ENCODE results near the gene TBCK. TPM values are rescaled to one million over a fixed set of nuclear protein-coding genes. Genes with fewer than 3 reads are reported as not detected.

The TBCK gene
- total RNA-seq, 1 experiment from 2014 or later = 22.3 TPM

DNA sequence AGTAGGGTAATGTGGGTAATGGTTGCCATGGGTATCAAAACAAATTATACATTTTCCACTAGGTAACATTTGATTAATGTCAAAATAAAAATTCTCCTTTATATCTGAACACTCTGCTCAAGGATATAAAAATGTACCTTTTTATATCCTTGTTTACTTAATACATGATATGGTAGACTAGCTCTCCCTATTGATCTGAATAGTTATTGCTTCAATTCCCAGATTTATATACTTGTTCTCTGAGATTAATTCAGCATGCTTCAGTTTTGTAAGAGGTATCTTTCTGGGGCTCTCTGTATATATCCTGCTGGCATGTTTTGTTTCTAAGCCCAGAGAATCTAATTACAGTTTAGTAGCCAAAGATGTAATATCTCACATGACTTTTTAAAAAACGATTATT, 251.0 kb downstream of the TBCK start:
- Histone ChIP-seq H3K9me3 (ENCODE audit: control insufficient read depth in 1 of 2, insufficient read depth in 1 of 2, low read depth in 1 of 2, low read length in 2 of 2) (no peaks in the 10 kb centered on the region), H2AFZ (ENCODE audit: low read depth, low read length, poor library complexity, severe bottlenecking) (no peak overlapping the region), H3K79me2 (ENCODE audit: insufficient read depth, low read length) (no peaks in the 10 kb centered on the region), H3K4me2 (ENCODE audit: low read length) (no peak overlapping the region), H4K20me1 (ENCODE audit: insufficient read depth) (no peaks in the 10 kb centered on the region), H3K4me1 (ENCODE audit: control insufficient read depth in 1 of 2, insufficient read depth in 2 of 2, low read length in 2 of 2) (peaks cover 7 to 12% of the 10 kb centered on the region in 2 experiments), H3K36me3 (ENCODE audit: control insufficient read depth in 1 of 2, insufficient read depth in 2 of 2, low read length in 2 of 2) (no peaks in the 10 kb centered on the region), H3K27ac (ENCODE audit: low read depth, low read length) (no peak overlapping the region), H3K4me3 (replicated peaks in 1 of 2; ENCODE audit: low read depth in 1 of 2, low read length in 2 of 2) (no peak overlapping the region), H3K9me2 (ENCODE audit: insufficient read depth) (no peaks in the 10 kb centered on the region), H3K9ac (ENCODE audit: low read length) (no peak overlapping the region), H3K27me3 (ENCODE audit: insufficient read depth, low read length) (no peaks in the 10 kb centered on the region)
- ChIA-PET CTCF (interaction anchor here (1.0 kb wide), 1 partner anchor 544 kb away, joined by 3 read pairs; no protein-coding TSS in a partner anchor), RAD21 (ENCODE audit: low non-redundant PET in 1 of 2, low total read pairs in 2 of 2, uncharacterized antibody in 2 of 2, unreplicated experiment in 2 of 2) (no interaction called here), POLR2A (no interaction called here)
- BruUV-seq (replicated peaks) = no TSS peak
- DNase-seq (ENCODE audit: low read depth, low spot score) = no peak
- no peak for ATAC-seq
- TF ChIP-seq RAD21 (IDR thresholded peaks at IDR 0.05; ENCODE audit: low read depth) (0 out of 2 replicates have a peak, but pooled peaks have one; percentile 19), EZH2phosphoT487 (IDR thresholded peaks at IDR 0.05; ENCODE audit: borderline replicate concordance) (no peak)
- intact Hi-C loops (cut with micrococcal nuclease) = no loop called here

- ChIA-PET RAD21 (ENCODE audit: low non-redundant PET in 1 of 2, low total read pairs in 2 of 2, uncharacterized antibody in 2 of 2, unreplicated experiment in 2 of 2) (no interaction called here), POLR2A (no interaction called here), CTCF (no interaction called here)
- no peak overlapping the region for H3K4me3 ChIP-seq (replicated peaks in 1 of 2; ENCODE audit: low read depth in 1 of 2, low read length in 2 of 2)
- intact Hi-C loops (cut with micrococcal nuclease) = no loop called here
- H4K20me1 ChIP-seq (ENCODE audit: insufficient read depth) = no peaks in the 10 kb centered on the region
- peaks cover 7 to 12% of the 10 kb centered on the region in 2 experiments for H3K4me1 ChIP-seq (ENCODE audit: control insufficient read depth in 1 of 2, insufficient read depth in 2 of 2, low read length in 2 of 2)
- no peak overlapping the region for H3K27ac ChIP-seq (ENCODE audit: low read depth, low read length)
- H3K27me3 ChIP-seq (ENCODE audit: insufficient read depth, low read length) = no peaks in the 10 kb centered on the region
- no peaks in the 10 kb centered on the region for H3K36me3 ChIP-seq (ENCODE audit: control insufficient read depth in 1 of 2, insufficient read depth in 2 of 2, low read length in 2 of 2)
- no TSS peak for BruUV-seq (replicated peaks)
- no peak overlapping the region for H3K9ac ChIP-seq (ENCODE audit: low read length)
- H2AFZ ChIP-seq (ENCODE audit: low read depth, low read length, poor library complexity, severe bottlenecking) = no peak overlapping the region
- H3K9me3 ChIP-seq (ENCODE audit: control insufficient read depth in 1 of 2, insufficient read depth in 1 of 2, low read depth in 1 of 2, low read length in 2 of 2) = no peaks in the 10 kb centered on the region
- TF ChIP-seq SIN3A (IDR thresholded peaks at IDR 0.05; ENCODE audit: low read depth) (no peak), EZH2 (IDR thresholded peaks at IDR 0.05) (no peak), EZH2phosphoT487 (IDR thresholded peaks at IDR 0.05; ENCODE audit: borderline replicate concordance) (no peak), YY1 (IDR thresholded peaks at IDR 0.05; ENCODE audit: extremely low read depth, insufficient replicate concordance, low read depth, low read length) (no peak), SRF (IDR thresholded peaks at IDR 0.05; ENCODE audit: low read depth) (no peak), POLR2A (IDR thresholded peaks at IDR 0.05; ENCODE audit: borderline replicate concordance, extremely low read depth, insufficient read depth, insufficient read length) (no peak), ATF3 (IDR thresholded peaks at IDR 0.05) (no peak)
- TF ChIP-seq, protein P1, sequence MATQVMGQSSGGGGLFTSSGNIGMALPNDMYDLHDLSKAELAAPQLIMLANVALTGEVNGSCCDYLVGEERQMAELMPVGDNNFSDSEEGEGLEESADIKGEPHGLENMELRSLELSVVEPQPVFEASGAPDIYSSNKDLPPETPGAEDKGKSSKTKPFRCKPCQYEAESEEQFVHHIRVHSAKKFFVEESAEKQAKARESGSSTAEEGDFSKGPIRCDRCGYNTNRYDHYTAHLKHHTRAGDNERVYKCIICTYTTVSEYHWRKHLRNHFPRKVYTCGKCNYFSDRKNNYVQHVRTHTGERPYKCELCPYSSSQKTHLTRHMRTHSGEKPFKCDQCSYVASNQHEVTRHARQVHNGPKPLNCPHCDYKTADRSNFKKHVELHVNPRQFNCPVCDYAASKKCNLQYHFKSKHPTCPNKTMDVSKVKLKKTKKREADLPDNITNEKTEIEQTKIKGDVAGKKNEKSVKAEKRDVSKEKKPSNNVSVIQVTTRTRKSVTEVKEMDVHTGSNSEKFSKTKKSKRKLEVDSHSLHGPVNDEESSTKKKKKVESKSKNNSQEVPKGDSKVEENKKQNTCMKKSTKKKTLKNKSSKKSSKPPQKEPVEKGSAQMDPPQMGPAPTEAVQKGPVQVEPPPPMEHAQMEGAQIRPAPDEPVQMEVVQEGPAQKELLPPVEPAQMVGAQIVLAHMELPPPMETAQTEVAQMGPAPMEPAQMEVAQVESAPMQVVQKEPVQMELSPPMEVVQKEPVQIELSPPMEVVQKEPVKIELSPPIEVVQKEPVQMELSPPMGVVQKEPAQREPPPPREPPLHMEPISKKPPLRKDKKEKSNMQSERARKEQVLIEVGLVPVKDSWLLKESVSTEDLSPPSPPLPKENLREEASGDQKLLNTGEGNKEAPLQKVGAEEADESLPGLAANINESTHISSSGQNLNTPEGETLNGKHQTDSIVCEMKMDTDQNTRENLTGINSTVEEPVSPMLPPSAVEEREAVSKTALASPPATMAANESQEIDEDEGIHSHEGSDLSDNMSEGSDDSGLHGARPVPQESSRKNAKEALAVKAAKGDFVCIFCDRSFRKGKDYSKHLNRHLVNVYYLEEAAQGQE (IDR thresholded peaks at IDR 0.05; ENCODE audit: low read depth) = no peak
- H3K4me2 ChIP-seq (ENCODE audit: low read length) = 0 out of 2 replicates have a peak overlapping the region, but pooled peaks have one; percentile 5
- H3K9me2 ChIP-seq (ENCODE audit: insufficient read depth) = no peaks in the 10 kb centered on the region
- DNase-seq (ENCODE audit: low read depth, low spot score) (no peak), ATAC-seq (no peak)
- H3K79me2 ChIP-seq (ENCODE audit: insufficient read depth, low read length) = no peaks in the 10 kb centered on the region
Observed at GRCh38 chr4:106063009-106063408, 253.0 kb downstream of the TBCK start.
